Kasumi-1 (cell line): ENCODE measurements around the gene STIM2.

ENCODE experiments used
- DNase-seq, 2 experiments: peaks; one replicate each; lab custom pipeline; 2025; lab: John Stamatoyannopoulos, UW

Gene STIM2

DNA sequence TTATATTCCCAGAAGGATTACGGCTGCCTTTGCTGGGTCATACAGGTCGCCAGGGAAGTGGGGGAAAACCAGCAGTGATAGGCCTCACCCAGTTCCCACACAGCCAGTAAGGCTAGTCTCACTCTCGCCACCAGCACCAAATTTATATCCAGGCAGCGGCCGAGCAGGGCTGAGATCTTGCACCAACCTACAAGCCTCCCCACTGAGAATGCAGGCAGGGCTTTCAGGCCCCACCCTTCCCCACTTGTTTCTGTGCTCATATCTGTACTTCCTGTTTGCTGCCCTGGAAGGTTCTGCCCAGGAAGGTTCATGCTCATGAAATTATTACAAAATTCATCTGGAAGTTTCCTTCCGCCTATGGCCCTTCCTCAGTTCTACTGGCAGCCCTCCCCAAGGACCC, 179.7 kb downstream of the STIM2 start:
- peak in 1 of 2 experiments; percentile 26 for DNase-seq

DNA sequence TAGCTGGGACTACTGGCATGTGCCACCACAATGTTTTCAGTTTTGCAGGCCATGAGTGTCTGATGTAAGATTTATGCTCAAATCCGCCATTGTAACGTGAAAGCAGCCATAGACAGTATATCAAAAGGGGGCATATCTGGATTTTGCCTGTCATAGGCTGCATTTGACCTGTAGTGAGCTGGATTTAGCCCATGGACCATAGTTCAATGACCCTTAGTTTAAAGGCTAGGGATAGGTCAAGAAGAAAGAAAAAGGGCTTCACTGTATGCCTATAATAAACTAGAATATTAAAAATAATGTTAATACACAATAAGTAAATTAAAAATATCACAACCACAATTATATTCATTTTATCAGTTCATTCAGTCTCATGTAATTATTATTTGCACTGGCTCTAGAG, 181.8 kb downstream of the STIM2 start:
- DNase-seq, result no peak

DNA sequence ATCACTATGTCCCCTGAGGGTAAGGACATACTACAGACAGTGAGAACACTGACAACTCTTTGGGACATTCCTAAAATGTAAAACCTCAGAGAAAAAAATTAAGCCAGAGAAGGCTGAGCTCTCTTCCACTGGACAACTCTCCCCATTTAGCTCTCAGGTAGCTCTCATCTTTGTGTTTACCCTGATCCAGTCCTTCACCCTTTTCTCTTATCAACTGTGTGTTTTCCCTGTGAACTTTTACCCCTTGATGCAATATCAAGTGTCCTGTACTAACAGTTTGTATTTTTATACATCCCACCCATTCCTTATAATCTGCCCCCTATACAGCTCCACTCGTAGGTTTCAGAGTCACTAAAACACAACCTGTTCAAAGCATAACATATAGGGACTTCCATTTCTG, 182.6 kb downstream of the STIM2 start:
- no peak for DNase-seq

DNA sequence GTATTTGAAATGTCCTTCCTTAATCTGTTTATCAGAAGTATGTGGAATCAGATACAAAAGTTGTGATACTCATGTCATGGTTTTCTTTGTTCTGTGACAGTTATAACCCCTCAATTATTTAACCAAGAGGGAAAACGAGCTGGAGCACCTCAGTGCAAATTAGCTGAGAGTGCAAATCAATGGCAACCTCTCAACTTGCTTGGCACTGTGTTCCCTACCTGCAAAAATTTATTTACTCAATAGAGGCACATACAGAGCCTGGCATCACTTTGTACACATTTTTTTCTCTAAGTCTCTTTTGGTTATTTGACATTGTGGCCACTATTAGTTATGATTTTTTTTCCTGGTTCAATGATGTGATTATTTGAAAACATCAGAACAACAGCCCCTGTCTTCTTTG, 186.2 kb downstream of the STIM2 start:
- DNase-seq, result no peak

DNA sequence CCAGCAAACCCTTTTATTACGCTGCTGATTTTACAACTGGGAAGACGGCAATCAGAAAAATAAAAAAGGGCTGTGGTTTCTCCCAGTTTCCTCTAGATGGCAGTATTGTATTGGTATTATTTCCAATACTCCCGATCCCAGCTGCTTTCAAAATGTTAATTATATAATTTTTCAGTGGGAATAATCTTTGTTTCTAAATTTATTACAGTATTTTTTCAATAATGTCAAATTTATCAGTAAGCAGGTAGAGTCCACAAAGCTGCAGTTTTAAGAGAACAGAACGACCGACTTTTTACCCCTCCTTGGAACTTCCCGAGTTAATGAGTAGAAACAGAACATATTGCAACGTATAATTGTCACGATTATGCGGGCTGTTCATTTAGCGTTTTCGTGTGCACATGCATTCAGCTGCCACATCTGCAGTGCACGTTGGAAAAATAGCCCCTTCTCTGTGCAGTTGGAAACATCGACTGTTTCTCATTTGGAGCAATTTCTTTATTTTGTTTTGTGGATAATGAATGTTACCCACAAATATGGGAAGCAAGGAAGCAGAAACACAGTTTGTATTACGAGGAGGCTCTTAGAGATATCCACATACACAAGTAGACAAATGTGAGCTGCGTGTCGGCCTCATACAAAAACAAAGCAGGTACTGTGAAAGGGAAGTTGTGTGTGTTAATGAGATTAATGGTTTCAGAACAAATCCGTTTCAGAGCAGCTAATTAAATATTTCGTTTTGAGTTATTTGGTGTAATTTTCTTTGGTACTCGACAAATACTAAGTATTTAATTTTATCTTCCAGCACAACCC, 188.0 kb downstream of the STIM2 start:
- peak; percentile 75 to 86 for DNase-seq

DNA sequence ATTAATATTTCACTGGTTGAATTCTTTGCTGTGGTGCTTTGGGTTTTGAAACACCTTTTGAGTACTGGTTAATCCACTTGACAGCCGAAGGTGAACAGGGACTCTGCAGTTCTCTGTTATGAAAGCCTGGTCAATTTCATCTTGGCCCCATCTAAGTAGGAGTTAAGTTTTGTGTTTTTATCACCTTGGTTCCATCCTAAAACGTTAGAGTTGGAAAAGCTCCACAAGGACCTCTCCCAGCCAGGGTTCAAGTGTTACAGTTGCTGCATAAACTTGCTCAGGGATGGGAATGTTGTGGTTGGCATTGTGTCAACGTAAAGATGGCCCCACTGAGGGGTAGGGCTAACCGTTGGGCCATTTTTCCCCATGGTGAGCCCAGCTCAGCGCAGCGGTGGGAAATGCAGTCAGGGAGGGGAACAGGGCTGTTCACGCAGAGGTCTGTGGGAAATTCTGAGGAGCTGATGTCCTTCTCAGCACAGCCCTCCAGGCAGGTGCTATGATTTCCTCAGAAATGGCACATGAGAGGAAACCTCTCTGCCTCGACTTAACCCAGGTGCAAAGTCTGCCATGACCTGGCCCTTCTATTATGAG, 188.7 kb downstream of the STIM2 start:
- no peak for DNase-seq

DNA sequence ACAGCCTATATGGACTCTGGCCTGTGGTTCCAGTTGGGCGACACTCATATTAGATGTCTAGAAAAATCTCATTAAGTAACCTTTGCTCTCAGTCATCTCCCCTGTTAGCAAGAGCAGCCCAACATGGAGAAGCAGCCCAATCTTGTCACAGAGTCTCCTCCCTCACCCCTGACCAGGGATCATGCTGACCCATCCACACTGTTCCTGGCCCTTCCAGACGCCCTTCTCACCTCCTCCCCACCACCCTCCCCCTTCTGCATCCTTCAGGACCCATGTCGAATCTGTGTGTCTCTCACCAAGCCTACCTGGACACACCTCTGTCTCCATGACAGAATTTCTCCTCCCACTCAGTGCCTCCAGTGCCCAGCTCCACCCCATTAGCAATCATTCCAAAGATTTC, 190.1 kb downstream of the STIM2 start:
- DNase-seq, result no peak

DNA sequence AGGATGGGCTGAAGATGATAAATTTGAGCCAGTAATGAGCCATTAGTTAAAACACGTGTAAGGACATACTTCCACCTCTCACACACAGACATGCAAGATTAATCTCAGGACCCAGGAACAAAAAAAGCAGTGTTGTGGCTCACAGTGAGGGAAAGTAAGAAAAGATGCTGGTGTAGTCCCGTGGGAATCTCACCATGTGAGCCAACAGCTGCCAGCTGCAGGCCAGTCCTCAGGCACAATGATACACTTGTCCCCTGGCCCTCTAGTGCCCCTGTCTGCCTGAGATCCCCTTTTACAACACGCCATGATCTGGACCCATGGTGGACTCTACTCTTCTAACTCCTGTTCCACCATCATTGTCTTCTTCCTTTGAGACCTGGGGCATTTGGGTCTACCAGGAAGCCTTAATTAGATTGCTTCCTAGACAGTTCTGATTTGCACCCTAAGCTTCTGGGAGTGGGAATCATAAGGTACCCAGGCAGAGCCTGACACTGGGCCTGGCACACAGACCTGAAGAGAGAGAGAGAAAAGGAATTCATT, 194.7 kb downstream of the STIM2 start:
- DNase-seq, result no peak

DNA sequence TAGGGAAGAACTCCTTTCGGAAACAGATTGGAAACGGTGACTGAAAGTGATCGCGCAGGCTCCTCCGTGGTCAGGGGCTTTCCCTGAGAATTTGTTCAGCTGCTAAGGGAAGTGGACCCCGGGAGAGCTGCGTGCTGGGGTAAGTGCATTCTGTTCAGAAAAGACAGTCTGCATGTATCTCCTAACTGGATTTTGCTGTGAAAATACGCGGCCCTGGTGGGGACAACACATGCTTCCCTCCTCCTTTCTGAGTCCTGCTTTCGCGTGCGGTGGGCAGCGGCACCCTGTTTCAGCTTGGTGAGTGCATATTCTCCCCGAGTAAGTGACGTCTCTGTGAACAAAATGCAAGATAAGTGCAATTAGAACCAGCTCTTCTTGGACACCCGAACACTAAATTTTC, 195.6 kb downstream of the STIM2 start:
- no peak for DNase-seq

DNA sequence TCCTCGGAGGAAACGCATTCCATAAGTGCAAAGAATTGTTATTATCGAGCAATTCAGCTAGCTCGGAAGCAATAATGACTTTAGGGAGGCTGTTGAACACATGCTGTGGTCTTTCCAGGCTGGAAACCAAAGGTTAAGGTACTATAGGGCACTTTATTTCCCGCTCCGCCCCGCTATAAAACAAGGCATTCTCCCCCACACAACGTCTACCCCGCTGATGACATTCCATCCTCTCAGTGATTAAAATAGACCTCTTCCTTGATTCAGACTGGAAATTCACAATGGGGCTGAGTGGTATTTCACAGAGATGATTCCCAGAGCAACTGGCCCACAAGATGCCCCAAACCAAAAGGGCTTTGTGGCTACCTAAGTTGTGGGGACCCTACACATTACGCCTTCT, 196.4 kb downstream of the STIM2 start:
- no peak for DNase-seq

DNA sequence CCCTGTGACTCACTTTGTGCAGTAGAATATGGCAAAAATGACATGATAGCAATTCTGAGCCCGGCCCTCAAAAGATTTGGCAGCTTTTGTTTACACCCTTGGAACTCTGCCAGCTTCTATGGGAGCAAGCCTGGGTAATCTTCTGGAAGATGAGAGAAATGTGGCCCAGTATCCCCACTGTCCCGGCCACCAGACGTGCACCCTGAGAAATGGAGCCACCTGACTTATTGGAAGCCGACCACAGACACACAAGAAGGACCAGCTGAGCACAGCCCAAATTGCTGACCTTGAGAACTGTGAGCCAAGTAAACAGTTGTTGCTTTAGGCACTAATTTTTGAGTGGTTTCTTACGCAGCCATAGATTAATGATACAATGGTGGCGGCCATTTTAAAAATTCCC, 197.0 kb downstream of the STIM2 start:
- no peak for DNase-seq

DNA sequence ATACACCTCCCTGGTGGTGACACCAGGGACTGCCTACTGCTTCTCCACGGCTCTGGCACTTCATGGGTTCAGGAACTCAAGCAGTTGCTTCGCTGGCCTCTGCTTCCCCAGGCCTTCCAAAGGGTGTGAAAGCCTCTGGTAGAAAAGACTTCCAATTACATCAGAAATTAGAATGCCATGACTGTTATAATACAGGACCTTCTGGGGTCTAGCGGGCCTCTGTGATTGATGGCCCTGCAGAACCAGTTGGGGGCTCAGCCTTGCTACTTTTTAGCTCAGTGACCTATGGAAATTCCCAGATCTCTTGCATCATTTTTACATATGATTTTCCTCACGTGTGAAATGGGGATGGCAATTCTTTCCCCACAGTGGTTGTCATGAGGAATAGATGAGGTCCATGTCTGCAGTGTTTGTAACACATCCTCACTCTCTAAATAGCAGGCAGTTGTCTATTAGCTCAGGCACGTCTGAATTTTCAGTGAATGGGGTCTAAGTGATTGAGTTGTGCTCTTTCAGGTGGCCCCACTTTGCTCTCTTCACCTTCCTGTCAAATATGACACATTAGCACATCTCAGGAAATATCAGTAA, 198.3 kb downstream of the STIM2 start:
- DNase-seq, result no peak

DNA sequence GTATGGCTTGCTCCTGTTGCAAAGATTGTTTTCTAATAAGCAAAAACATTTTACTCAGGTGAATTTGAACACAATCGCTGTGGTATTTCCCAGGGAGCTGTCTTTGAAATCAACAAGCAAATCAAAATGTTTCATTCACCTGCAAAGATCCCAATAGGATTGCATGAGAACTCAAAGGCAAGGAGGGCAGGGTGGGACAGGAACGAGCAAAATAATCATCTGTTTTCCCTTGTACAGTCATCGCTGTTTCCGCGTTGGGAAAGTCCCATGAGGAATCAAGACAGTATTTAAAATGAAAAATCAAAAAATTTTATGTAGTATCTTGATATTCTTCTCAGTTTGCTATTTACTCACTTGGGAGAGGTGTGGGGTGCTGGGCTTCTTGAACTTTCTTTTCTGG, 198.8 kb downstream of the STIM2 start:
- DNase-seq, result no peak

DNA sequence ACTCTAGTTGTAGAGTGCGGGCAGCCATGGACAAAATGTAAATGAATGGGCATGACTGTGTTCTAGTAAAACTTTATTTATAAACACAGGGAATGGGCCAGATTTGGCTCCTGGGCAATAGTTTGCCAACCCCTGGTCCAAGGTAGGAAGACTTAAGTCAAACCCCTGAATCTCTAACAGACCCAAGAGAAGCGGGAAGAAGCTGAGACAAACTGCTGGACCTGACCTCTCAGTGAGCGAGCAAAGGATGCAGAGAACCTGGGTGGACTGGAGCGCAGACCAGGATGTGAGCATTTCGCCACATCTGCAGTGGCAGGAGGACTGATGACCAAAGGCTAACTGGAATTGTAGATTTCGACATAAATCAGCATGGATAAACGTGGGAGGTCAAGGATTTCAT, 201.6 kb downstream of the STIM2 start:
- no peak for DNase-seq

DNA sequence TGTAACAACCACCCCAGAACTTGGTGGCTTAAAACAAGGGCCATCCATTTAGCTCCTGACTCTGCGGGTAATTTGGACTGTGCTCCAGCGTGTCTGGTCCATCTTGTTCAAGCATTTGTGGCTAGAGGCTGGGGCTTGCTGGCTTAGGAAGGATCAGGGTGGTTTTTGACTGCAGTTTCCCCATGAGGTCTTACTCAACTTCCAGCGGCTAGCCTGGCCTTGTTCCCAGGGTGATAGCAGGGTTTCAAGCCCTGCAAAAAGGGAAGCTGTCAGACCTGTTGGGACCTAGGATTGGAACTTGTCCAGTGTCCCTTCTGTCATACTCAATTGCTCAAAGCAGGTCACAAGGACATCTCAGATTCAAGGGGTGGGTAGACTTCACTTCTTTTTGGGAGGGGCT, 205.9 kb downstream of the STIM2 start:
- peak; percentile 89 to 94 for DNase-seq

DNA sequence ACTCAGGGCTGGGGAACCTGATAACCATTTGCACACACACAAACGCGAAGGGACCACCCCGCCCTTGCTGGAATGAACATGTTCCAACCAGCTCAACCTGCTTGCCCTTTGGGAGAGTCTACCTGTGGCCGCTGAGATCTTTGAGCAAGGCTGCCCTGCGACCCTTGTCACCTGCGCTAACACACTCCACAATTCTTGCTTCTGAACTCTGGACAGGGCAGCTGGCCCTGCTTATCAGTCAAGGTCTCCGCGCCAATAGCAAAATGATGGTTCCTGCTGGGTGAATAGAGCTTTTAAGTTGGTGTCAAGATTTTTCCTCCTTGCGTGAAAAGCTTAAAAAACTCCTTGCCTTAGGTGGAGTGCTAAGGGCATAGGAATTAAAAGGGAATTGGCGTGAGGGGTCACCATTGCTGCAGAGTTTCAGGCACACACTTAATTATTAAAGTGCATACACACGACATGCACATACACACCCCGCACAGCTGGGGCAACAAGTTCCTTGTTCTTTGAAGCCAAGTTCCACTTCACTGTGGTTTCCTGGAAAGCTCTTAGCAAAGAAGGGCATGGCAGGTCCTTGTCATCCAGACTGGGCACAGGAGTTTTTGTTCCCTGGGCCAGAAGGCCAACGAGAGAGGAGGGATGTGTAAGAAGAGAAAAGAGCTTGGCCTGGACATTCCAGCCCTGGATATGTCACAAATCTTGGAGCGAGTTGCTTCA, 207.7 kb downstream of the STIM2 start:
- peak; percentile 44 to 56 for DNase-seq
